HG03175 (cell line): ENCODE results near the gene EYS.
"Not testable (repeated sequence)": the region's sequence is repeated elsewhere in the genome, so short reads cannot be mapped to it uniquely, and the experiment has no call there.

Experiments
- ATAC-seq: cut with Tn5 transposase; IDR thresholded peaks from one replicate; pipeline ENCODE4 v1.9.1; 2021; ENCODE audit warnings: mild to moderate bottlenecking, moderate library complexity; ENCODE audit not compliant: unreplicated experiment

The EYS gene

GRCh38 chr6:64263778-64264177, 1443.2 kb downstream of the EYS start:
- no peak for ATAC-seq

- no peak for ATAC-seq
Observed at GRCh38 chr6:64259372-64259771, 1447.7 kb downstream of the EYS start.

DNA sequence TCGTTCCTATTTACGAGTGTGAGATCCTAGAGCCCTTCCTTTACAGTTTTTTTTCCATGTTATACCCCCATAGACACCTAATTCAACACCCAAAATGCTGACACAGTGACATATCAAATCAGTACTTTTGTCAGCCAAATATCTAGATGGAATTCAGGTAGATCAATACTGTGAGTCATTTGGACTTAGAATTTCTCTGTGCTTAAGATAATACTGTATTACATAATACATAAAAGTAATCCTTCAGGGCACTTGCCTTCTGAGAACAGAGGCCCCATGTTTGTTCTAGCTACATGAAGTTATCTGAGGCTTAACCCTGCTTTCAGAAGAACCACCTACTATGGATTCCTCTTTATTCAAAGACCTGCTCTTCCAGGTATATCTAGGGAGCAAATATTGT, 1448.3 kb downstream of the EYS start:
- ATAC-seq = no peak

DNA sequence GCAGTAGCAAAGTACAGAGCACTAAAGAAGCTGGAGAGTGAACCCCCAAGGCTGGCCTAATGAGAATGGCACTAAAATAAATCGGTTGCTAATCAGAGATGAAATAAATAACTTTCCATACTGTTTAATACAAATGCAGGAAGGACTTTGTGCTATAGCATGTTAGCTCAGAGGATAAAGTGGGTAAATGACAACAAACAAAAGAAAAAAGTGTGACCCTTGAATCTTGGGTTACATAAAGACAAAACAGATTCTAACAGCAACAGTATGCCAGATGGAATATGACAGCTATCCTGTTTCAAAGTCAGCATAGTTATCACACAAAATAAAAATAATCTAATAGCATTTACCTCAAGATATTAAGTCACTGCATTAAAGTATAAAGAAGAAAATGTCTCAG, 1448.7 kb downstream of the EYS start:
- ATAC-seq = no peak

DNA sequence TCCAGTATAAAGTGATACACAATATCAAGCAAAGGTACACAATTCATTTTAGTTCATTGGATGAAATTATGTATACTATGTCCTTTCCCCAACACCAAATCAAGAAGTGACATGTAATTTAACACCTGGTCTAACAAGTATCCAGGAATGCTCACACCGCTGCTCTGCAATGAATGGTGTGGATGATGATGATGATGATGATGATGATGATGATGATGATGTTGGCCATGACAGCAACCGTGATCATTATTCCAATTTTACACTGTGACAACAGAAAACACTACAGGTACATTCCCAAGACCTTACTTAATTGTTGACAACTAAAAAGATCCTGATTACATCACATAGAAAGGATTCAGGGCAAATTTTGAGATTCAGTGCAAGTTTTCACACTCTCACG, 1449.4 kb downstream of the EYS start:
- no peak for ATAC-seq

DNA sequence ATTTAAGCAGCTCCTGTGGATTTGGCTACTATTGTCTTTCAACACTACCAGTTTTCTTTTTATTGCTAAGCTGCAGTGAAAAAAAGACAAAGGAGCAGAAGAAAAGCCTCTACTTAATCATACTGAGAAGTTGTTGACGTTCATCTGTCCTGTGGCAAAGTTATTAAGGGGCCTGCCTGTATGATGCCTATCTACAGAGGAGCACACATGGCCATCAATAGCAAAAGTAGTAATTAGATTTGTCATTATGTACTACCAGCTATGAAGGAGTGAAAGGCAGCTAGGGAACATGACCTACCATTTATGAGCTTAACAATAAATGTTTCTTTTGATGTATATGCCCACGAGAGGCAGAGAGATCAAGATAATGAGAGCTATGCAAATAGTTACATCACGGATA, 1450.5 kb downstream of the EYS start:
- no peak for ATAC-seq

DNA sequence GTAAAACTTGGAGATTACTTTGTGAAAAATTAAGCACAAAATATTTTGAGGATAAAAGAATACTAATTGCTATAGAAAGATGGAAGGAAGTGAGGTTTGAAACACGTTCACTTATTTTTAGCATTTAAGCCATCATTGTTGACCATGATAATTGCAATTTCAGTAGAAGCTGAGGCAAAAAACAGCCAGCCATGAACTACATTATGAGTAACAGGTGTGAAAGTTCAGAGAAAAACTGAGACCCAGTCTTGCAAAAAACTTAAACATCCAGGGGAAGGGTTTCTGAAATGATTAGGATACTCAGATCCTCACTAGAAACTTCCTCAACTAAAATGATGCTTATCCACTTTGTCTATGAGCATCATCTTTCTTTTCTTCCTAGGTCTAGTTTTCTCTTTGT, 1452.0 kb downstream of the EYS start:
- ATAC-seq = no peak

DNA sequence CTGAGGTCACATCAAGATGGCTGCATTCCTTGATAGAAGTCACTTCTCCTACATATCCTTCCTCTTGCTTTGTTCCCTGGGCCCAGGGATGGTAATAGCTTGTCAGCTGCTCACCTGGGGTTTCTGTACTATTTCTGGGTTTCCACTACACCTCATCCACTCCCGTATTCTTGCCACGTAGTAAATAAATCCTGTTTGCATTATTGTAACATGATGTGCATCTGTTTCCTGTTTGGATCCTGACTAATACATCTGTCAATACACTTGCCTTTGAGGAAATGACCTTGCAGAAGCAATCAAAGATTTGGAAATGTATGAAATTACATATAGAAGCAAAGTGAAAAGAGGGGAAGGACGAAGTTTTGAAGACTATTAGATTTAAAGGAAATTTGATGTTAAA, 1452.5 kb downstream of the EYS start:
- no peak for ATAC-seq

GRCh38 chr6:64252256-64252655, 1454.8 kb downstream of the EYS start:
- no peak for ATAC-seq

- no peak for ATAC-seq
Observed at GRCh38 chr6:64250126-64250525, 1456.9 kb downstream of the EYS start.

GRCh38 chr6:64249115-64249514, 1457.9 kb downstream of the EYS start:
- no peak for ATAC-seq

- ATAC-seq = no peak
Observed at GRCh38 chr6:64243618-64244017, 1463.4 kb downstream of the EYS start.

DNA sequence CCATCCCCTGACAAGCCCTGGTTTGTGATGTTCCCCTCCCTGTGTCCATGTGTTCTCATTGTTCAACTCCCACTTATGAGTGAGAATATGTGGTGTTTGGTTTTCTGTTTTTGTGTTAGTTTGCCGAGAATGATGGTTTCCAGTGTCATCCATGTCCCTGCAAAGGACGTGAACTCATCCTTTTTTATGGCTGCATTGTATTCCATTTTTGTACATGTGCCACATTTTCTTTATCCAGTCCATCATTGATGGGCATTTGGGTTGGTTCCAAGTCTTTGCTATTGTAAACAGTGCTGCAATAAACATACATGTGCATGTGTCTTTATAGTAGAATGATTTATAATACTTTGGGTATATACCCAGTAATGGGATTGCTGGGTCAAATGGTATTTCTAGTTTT, 1468.1 kb downstream of the EYS start:
- not testable (repeated sequence) for ATAC-seq

DNA sequence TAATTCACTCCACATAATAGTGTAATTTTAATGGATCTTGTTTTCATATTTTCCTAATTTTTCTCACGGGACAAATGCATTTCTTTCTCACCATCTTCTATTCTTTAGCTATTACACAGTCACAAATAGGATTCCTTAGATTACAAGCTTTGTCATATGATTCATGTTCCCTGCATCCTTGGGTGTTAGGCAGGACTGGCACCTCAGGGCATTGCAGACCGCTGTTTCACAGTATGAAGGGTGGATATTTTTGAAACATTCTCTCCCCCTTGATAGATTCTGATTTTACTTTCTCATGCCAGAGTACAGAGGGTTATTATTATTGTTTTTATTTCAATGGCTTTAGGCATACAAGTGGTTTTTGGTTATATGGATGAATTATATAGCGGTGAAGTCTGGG, 1469.0 kb downstream of the EYS start:
- no peak for ATAC-seq

DNA sequence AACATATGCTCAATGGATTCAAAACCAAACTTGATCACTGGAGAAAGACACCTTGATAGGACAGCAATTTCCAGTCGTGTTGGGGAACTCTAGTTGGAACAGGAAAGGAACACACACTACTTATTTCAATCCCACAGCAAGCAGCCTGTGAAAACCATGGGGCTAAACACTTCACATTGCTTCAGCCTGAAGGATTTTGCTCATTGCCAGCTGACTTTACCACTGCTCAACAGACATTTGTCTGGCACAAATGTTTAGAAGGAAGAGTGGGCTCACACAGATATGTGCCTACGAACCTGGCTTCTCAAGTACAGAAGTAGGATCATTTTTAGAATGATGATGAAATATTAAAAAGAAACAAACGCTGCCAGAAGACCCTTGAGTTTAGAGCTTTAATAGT, 1473.3 kb downstream of the EYS start:
- no peak for ATAC-seq

- ATAC-seq = no peak
Observed at GRCh38 chr6:64231928-64232327, 1475.1 kb downstream of the EYS start.

DNA sequence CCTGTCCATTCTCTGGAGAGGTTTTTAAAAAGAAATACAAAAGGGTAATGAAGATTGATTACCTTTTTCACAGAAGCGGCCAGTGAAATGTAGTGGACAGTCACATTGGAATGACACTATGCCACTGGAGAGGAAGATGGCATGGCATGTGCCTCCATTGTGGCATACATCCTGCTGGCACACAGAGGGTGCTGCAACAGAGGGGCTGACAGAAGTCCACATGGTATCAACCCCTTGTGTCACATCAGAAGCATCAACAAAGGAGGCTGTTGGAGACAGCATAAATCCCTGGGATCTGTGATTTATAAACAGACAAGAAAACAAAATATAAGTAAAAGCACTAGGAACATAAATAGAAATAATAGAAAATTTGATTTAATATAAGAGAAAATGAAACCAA, 1476.5 kb downstream of the EYS start:
- ATAC-seq = no peak

DNA sequence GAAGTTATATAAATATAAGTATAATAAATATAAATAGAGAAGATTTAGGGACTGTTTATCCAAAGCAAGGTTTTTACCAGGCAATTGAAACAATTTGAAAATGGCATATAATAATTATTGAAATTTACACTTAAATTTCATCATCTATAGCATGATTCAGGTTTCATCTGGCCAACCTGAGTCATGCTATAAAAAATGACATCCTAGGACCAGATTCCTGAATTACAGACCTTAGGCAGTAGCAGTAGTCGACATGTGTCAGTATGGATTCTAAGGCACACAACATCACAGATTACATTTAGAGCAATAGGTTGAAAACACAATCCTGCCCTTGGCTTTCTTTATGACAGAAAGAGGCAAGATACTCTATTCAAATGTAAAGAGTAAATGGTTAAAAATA, 1479.2 kb downstream of the EYS start:
- ATAC-seq = no peak

DNA sequence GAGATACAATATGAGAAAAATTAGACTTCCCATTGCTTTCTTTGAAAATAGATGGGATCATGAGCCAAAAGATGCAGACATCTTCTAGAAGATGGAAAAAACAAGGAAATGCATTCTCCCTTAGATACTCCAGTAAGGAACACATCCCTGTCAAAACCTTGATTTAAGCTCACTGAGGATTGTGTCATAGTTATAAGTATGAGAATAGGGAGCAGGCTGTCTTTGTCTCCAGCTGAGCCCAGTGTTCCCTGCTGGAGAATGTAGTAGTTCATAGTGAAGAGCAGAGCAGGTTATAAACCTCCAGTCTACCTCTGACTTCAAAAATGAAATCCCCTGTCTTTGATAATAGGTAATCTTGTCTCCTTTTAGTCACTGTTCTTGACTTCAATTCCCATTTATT, 1481.5 kb downstream of the EYS start:
- no peak for ATAC-seq

- no peak for ATAC-seq
Observed at GRCh38 chr6:64224819-64225218, 1482.2 kb downstream of the EYS start.

- ATAC-seq = no peak
Observed at GRCh38 chr6:64221776-64222175, 1485.2 kb downstream of the EYS start.

DNA sequence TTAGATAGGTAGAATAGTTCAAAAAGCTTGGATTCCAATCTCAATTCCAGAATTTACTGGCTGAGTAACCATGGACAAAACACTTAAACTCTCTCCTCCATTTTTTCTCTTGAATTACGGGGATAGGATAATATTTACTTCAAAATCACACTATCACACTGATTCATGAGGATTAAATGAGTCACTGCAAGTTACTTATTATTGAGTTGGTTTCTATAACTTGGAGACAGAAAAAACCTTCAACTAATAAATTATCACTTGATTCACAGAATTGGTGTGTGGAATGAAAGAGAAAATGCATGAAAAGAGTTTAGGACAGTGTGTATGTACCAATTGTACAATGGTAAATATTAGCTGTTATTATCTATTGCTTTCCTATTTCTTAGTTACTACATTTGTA, 1486.2 kb downstream of the EYS start:
- no peak for ATAC-seq

DNA sequence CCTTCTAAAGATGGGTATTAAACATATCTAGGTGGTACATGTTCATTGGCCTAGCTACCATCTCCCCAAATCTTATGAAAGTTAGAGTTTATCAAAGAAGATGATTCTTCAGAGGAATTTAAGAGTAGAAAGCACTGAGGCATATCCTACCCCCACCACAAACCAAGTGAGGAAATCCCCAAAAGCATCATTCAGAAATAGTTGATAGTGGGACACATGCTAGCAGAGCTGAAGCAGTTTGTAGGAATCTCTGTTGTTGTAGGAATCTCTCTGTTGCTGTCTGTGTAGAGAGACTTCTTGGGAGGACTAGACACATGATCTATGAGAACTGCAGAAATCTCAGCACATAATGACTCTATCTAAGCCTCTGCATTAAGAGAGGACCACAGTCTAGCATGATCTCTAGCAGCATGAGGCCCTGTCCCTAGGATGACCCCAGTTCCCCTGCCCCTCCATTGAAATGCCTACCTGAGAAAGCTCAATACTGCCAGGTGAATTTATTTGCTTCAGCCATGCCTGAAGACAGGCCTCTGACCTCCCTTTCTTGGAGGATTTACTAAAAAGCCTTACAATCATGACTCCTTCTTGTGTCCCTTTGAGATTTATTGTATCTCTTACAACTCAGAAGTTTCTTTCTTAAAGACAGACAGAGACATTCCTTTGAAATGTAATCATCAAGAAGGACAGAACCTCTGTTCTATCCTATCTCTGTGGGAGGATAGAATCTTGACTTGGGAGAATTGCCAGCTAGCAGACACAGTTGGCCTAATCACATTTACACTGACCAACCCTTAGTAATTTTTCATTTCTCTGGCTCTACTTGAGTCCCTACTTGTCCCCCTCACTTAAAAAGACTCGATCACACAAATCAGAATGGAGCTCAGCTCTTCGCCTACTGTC, 1489.1 kb downstream of the EYS start:
- ATAC-seq = no peak
